Neuron (in vitro differentiated cells): ENCODE results near the gene EIF5A.

Source experiments
- H2AFZ ChIP-seq: one replicate; pipeline ENCODE4 v1.6.1; 2013; ENCODE audit warnings: low read depth, mild to moderate bottlenecking, inconsistent platforms, low read length, moderate library complexity
- H3K27me3 ChIP-seq: one replicate; pipeline ENCODE4 v1.6.1; 2013; ENCODE audit warnings: low read length; ENCODE audit not compliant: insufficient read depth
- H3K36me3 ChIP-seq: one replicate; pipeline ENCODE4 v1.6.1; 2013; ENCODE audit warnings: low read length; ENCODE audit not compliant: insufficient read depth
- H3K4me1 ChIP-seq: one replicate; pipeline ENCODE4 v1.6.1; 2013; ENCODE audit warnings: low read length; ENCODE audit not compliant: insufficient read depth
- H3K4me3 ChIP-seq: 2 replicates; pipeline ENCODE4 v1.5.1; 2013; ENCODE audit warnings: mild to moderate bottlenecking, low read length, moderate library complexity
- H3K9me3 ChIP-seq: one replicate; pipeline ENCODE4 v1.6.1; 2013; ENCODE audit warnings: low read length

The EIF5A gene

GRCh38 chr17:7280519-7281073 is 26.8 kb upstream of the EIF5A start:
- H2AFZ ChIP-seq = peak overlapping the region; percentile 31
- H3K36me3 ChIP-seq = no peaks in the 10 kb centered on the region
- peaks cover 14% of the 10 kb centered on the region for H3K4me1 ChIP-seq
- no peaks in the 10 kb centered on the region for H3K9me3 ChIP-seq
- H3K4me3 ChIP-seq = peak overlapping the region; percentile 10
- H3K27me3 ChIP-seq = no peaks in the 10 kb centered on the region

GRCh38 chr17:7281074-7281952 is 26.1 kb upstream of the EIF5A start, which contains the start of gene SLC2A4:
Gene SLC2A4, plus strand, starts transcription at chr17:7281718. Its CDS starts 217 bp downstream, at chr17:7281935.
- H3K9me3 ChIP-seq = no peaks in the 10 kb centered on the region
- peaks cover 14% of the 10 kb centered on the region for H3K4me1 ChIP-seq
- peak within 1 kb of the TSS; percentile 31 for H2AFZ ChIP-seq
- H3K36me3 ChIP-seq = no peaks in the 10 kb centered on the region
- H3K27me3 ChIP-seq = no peaks in the 10 kb centered on the region
- peak within 1 kb of the TSS; percentile 59 for H3K4me3 ChIP-seq

DNA sequence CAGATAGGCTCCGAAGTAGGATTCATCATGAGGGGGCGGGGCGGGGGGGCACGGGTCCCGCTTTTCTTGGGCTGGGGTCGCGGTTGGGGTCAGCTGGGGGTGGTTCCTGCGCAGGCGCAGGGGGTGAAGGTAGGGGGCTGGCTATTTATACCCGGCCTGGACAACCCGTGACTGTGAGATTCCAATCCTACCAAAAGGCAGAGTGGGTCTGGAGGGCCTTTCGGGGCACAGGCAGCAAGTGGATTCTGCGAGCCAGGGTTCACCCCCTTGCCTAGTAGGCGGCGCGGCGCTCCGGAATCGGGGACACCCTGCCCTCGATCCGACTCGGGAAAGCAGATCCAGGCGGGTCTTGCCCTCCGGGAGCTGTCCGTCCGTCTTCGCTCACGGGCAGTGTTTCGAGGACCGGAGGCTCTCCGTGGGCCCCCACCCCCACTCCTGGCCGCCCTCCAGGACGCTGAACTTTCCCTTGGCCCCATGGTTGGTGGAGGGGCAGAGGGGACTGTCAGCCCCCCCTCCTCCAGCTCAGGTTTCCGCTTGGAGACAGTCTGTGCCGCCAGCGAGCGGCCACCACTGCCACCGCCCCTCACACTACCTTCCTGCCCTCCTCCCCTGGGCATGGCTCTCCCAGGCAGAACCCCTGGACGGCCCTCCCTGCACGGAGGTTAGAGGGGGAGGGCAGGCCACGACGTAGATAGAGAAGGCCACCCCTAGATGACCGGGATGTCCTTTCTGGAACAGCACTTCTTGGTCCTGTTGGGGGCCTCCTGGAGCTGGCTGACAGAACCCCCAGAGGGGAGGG is 25.3 kb upstream of the EIF5A start:
- H3K4me1 ChIP-seq = peaks cover 14% of the 10 kb centered on the region
- no peaks in the 10 kb centered on the region for H3K27me3 ChIP-seq
- no peaks in the 10 kb centered on the region for H3K9me3 ChIP-seq
- H2AFZ ChIP-seq = peak overlapping the region; percentile 31
- peak overlapping the region; percentile 59 for H3K4me3 ChIP-seq
- H3K36me3 ChIP-seq = no peaks in the 10 kb centered on the region

- no peaks in the 10 kb centered on the region for H3K36me3 ChIP-seq
- H2AFZ ChIP-seq = no peak overlapping the region
- H3K9me3 ChIP-seq = no peaks in the 10 kb centered on the region
- H3K27me3 ChIP-seq = no peaks in the 10 kb centered on the region
- H3K4me3 ChIP-seq = peak overlapping the region; percentile 59
- H3K4me1 ChIP-seq = peaks cover 14% of the 10 kb centered on the region
Observed at GRCh38 chr17:7282752-7283321, 24.6 kb upstream of the EIF5A start.

DNA sequence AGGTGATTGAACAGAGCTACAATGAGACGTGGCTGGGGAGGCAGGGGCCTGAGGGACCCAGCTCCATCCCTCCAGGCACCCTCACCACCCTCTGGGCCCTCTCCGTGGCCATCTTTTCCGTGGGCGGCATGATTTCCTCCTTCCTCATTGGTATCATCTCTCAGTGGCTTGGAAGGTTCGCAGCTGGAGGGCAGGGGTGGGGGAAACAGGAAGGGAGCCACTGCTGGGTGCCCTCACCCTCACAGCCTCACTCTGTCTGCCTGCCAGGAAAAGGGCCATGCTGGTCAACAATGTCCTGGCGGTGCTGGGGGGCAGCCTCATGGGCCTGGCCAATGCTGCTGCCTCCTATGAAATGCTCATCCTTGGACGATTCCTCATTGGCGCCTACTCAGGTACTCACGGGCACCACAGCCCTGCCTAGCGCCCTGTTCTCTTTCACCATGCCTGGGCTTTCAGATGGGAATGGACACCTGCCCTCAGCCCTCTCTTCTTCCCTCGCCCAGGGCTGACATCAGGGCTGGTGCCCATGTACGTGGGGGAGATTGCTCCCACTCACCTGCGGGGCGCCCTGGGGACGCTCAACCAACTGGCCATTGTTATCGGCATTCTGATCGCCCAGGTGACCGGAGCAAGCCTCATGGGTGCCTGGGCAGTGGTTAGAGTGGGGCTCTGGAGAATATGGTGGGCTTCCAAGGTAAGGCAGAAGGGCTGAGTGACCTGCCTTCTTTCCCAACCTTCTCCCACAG is 23.8 kb upstream of the EIF5A start:
- Histone ChIP-seq H3K27me3 (no peaks in the 10 kb centered on the region), H3K4me3 (no peak overlapping the region), H3K36me3 (no peaks in the 10 kb centered on the region), H3K4me1 (peaks cover 14% of the 10 kb centered on the region), H2AFZ (no peak overlapping the region), H3K9me3 (no peaks in the 10 kb centered on the region)

DNA sequence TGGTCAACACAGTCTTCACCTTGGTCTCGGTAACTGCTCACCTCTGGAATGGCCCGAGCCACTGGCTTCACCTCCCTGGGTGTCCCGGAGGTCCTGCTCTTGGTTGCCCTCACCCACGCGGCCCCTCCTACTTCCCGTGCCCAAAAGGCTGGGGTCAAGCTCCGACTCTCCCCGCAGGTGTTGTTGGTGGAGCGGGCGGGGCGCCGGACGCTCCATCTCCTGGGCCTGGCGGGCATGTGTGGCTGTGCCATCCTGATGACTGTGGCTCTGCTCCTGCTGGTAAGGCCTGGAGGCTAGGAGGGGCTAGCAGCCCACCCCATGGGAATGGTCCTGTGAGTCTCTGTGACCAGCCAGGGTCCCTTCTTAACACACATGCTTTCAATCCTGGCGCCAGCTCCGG is 22.5 kb upstream of the EIF5A start:
- H2AFZ ChIP-seq = no peak overlapping the region
- H3K4me3 ChIP-seq = no peak overlapping the region
- no peaks in the 10 kb centered on the region for H3K9me3 ChIP-seq
- no peaks in the 10 kb centered on the region for H3K36me3 ChIP-seq
- H3K4me1 ChIP-seq = peaks cover 14% of the 10 kb centered on the region
- no peaks in the 10 kb centered on the region for H3K27me3 ChIP-seq

DNA sequence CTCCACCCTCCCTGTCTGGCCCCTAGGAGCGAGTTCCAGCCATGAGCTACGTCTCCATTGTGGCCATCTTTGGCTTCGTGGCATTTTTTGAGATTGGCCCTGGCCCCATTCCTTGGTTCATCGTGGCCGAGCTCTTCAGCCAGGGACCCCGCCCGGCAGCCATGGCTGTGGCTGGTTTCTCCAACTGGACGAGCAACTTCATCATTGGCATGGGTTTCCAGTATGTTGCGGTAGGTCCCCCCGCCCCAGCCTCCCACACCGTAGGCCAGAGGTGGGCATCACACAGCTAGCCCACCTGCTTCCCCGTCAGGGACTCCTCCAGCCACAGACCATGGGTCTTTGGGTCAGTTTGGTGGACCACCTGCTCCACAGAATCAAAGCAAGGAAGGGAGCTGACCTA is 21.7 kb upstream of the EIF5A start:
- Histone ChIP-seq H3K9me3 (no peaks in the 10 kb centered on the region), H3K4me1 (peaks cover 11% of the 10 kb centered on the region), H3K4me3 (no peak overlapping the region), H2AFZ (no peak overlapping the region), H3K27me3 (no peaks in the 10 kb centered on the region), H3K36me3 (no peaks in the 10 kb centered on the region)

DNA sequence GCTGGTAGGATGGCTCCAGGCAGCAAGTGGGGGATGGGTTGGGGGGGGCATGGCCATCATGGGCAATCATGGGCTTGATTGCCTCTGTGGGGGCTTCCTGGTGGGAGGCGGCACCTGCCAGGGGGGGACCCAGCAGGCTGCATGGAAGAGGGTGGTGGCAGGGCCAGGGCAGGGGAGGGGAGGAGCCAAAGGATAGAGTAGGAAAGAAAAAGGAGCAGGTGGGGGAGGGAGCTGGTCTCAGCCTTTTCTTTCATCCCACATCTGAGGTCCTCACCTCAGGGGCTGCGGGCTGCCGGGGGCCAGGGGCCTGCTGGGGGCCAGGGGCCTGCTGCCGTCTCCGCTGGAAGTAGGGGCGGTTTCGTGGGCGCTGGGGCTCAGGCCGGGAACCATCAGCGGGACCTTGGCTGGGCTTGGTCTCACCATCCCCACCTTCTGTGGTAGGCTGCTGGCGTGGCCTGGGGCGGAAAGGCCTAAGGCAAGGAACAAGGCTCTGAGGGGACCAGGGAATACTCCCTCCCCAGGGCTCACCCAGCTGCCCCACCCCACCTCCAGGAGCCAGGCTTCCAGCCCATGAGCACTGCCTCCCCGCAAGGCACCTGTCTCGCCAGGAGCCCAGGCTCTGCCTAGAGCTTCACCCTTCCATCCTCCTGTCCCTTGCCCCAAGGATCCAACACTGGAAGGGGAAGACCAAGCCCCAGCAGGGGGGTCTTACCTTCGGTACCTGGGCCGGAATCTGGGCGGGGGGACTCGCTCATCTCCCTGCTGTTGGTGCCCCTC is 18.0 kb upstream of the EIF5A start:
- no peak overlapping the region for H3K4me3 ChIP-seq
- H2AFZ ChIP-seq = no peak overlapping the region
- peaks cover 9% of the 10 kb centered on the region for H3K4me1 ChIP-seq
- H3K9me3 ChIP-seq = no peaks in the 10 kb centered on the region
- no peaks in the 10 kb centered on the region for H3K36me3 ChIP-seq
- H3K27me3 ChIP-seq = peaks cover 25% of the 10 kb centered on the region

GRCh38 chr17:7290166-7290565 is 17.3 kb upstream of the EIF5A start:
- Histone ChIP-seq H2AFZ (no peak overlapping the region), H3K4me1 (peaks cover 12% of the 10 kb centered on the region), H3K9me3 (no peaks in the 10 kb centered on the region), H3K36me3 (no peaks in the 10 kb centered on the region), H3K4me3 (no peak overlapping the region), H3K27me3 (peaks cover 29% of the 10 kb centered on the region)

GRCh38 chr17:7290685-7291084 is 16.7 kb upstream of the EIF5A start:
- Histone ChIP-seq H3K27me3 (peaks cover 33% of the 10 kb centered on the region), H3K9me3 (no peaks in the 10 kb centered on the region)

GRCh38 chr17:7292194-7292593 is 15.2 kb upstream of the EIF5A start:
- Histone ChIP-seq H3K27me3 (peaks cover 41% of the 10 kb centered on the region), H3K9me3 (no peaks in the 10 kb centered on the region), H2AFZ (no peak overlapping the region), H3K4me1 (peaks cover 18% of the 10 kb centered on the region), H3K4me3 (no peak overlapping the region), H3K36me3 (no peaks in the 10 kb centered on the region)

More at GRCh38 chr17:7290685-7291084, 16.7 kb upstream of the EIF5A start:
- H3K4me1 ChIP-seq = peaks cover 12% of the 10 kb centered on the region
- H2AFZ ChIP-seq = no peak overlapping the region
- H3K4me3 ChIP-seq = no peak overlapping the region
- H3K36me3 ChIP-seq = no peaks in the 10 kb centered on the region

GRCh38 chr17:7292729-7293128 is 14.7 kb upstream of the EIF5A start:
- no peak overlapping the region for H2AFZ ChIP-seq
- H3K36me3 ChIP-seq = no peaks in the 10 kb centered on the region
- peaks cover 41% of the 10 kb centered on the region for H3K27me3 ChIP-seq
- no peak overlapping the region for H3K4me3 ChIP-seq
- no peaks in the 10 kb centered on the region for H3K9me3 ChIP-seq
- peaks cover 18% of the 10 kb centered on the region for H3K4me1 ChIP-seq
